ENCODE data around the gene LAT.
A peak's percentile ranks its signal among the peaks of the same experiment; 100 is the strongest.
"Not testable (repeated sequence)": the region's sequence is repeated elsewhere in the genome, so short reads cannot be mapped to it uniquely, and the experiment has no call there.

LAT gene

GRCh38 chr16:28964496-28964895, 20.4 kb upstream of the LAT start:
- TF ChIP-seq CTCF (conservative IDR thresholded peaks at IDR 0.05): no peak

GRCh38 chr16:28967156-28967555, 17.7 kb upstream of the LAT start:
- no peak overlapping the region for H3K27ac ChIP-seq
- TF ChIP-seq CTCF (conservative IDR thresholded peaks at IDR 0.05): no peak

More at GRCh38 chr16:28964496-28964895, 20.4 kb upstream of the LAT start:
- no peak overlapping the region for H3K27ac ChIP-seq

- H3K27ac ChIP-seq: not testable (repeated sequence)
Measured at GRCh38 chr16:28969696-28970095, 15.2 kb upstream of the LAT start.

GRCh38 chr16:28974007-28974436, 10.8 kb upstream of the LAT start:
- peak overlapping the region; percentile 72 for H3K27ac ChIP-seq
- peak; percentile 64 for TF ChIP-seq CTCF (conservative IDR thresholded peaks at IDR 0.05)

- H3K27ac ChIP-seq: peak within 1 kb of the TSS; percentile 72
- TF ChIP-seq CTCF (conservative IDR thresholded peaks at IDR 0.05): no peak
Measured at GRCh38 chr16:28974437-28975157, 10.3 kb upstream of the LAT start, which contains the start of gene SPNS1. Gene SPNS1 (plus strand): TSS chr16:28974778. CDS start chr16:28975152, 374 bp downstream.

- TF ChIP-seq CTCF (conservative IDR thresholded peaks at IDR 0.05): no peak
- peak overlapping the region; percentile 72; the same call in 1 of the 2 replicates for H3K27ac ChIP-seq
Measured at GRCh38 chr16:28975158-28975599, 9.7 kb upstream of the LAT start.

- no peak overlapping the region for H3K27ac ChIP-seq
- peak; percentile 75 for TF ChIP-seq CTCF (conservative IDR thresholded peaks at IDR 0.05)
Measured at GRCh38 chr16:28977703-28978662, 6.9 kb upstream of the LAT start.

- H3K27ac ChIP-seq: not testable (repeated sequence)
Measured at GRCh38 chr16:28980330-28980729, 4.5 kb upstream of the LAT start.
